Fibroblast of villous mesenchyme (primary cell): ENCODE measurements around the gene NHLH1. TPM values are rescaled to one million over a fixed set of nuclear protein-coding genes. Genes with fewer than 3 reads are reported as not detected.

Experiments
- DNase-seq: peaks from one replicate; pipeline ENCODE4 v3.0.0-alpha.2; 2010; ENCODE audit warnings: low read depth
- H3K4me3 ChIP-seq: 2 replicates; pipeline ENCODE4 v1.5.1; 2011; ENCODE audit warnings: low read depth, mild to moderate bottlenecking, low read length
- total RNA-seq: library from RNA; depleted of rRNA; stranded (reverse); fragments of >200 nt; gene quantifications from 2 replicates; pipeline ENCODE4 v1.2.3, GENCODE V29; 2012
- TF ChIP-seq, protein P1 (sequence below): IDR thresholded peaks from 2 replicates; pipeline ENCODE4 v1.5.1; 2012; ENCODE audit warnings: low read depth, mild to moderate bottlenecking, low read length; ENCODE audit not compliant: insufficient read depth

Gene NHLH1
- total RNA-seq, 1 donor = not detected

DNA sequence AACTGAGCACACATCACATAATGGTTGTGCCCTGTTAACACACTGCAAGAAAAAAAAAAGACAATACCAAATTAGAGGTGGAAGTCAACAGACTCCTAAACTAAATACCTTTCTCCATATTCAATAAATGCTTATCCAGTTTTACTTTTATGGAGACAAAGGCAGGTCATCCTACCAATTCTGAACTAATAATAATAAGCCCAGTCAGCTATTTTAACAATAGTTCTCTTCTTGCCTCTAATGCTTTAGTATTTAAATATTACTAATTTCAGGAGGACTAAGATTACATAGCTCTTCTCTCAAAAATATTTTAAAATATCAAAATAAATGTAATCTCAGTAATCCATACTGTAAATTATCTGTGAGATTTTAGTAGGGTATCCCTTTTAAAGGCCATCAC, 34.4 kb upstream of the NHLH1 start:
- DNase-seq = no peak
- H3K4me3 ChIP-seq = no peak overlapping the region
- TF ChIP-seq, protein P1, sequence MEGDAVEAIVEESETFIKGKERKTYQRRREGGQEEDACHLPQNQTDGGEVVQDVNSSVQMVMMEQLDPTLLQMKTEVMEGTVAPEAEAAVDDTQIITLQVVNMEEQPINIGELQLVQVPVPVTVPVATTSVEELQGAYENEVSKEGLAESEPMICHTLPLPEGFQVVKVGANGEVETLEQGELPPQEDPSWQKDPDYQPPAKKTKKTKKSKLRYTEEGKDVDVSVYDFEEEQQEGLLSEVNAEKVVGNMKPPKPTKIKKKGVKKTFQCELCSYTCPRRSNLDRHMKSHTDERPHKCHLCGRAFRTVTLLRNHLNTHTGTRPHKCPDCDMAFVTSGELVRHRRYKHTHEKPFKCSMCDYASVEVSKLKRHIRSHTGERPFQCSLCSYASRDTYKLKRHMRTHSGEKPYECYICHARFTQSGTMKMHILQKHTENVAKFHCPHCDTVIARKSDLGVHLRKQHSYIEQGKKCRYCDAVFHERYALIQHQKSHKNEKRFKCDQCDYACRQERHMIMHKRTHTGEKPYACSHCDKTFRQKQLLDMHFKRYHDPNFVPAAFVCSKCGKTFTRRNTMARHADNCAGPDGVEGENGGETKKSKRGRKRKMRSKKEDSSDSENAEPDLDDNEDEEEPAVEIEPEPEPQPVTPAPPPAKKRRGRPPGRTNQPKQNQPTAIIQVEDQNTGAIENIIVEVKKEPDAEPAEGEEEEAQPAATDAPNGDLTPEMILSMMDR = no peak

DNA sequence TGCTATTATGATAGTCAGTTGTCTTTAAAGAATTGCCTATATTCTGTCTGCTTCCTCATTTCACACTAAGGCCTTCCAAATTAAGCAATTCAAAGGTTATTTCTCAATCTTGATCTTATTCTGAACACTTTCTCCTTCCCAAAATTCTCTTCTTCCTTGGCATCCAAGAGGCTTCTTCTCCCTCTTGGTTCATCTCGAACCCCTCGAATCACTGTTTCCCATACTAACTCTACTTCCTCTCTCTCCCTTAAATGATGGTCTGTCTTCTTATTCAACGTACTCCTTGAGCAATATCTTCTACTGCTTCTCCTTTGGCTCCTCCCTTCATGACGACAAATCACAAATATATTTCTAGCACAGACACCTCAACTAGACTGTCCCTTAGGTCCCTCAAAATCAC, 28.3 kb upstream of the NHLH1 start:
- TF ChIP-seq, protein P1 = no peak
- no peak for DNase-seq
- H3K4me3 ChIP-seq = no peak overlapping the region

- TF ChIP-seq, protein P1 = no peak
- no peak overlapping the region for H3K4me3 ChIP-seq
- DNase-seq = no peak
Measured at GRCh38 chr1:160340146-160340545, 26.7 kb upstream of the NHLH1 start.

DNA sequence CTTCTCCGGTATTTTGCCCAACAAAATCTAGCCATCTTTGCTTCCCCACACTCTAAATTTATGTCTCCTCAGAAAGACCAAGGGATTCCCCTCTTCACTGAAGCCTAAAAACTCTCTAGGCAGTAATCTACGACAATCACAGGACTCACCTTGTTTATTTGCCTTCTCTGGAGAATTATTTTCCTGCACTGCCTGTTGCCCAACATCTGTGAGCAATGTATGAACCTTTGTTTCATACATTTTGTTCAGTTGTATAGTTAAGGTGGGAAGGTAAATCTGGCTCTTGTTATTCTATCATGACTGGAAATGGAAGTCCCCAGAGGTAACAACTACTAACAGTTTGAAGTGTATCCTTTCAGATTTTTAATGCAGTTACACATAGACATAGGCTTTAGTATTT, 26.0 kb upstream of the NHLH1 start:
- TF ChIP-seq, protein P1 = no peak
- no peak for DNase-seq
- peak overlapping the region; percentile 96 for H3K4me3 ChIP-seq

GRCh38 chr1:160342526-160342925, 24.3 kb upstream of the NHLH1 start:
- peak overlapping the region; percentile 96 for H3K4me3 ChIP-seq
- TF ChIP-seq, protein P1 = no peak
- DNase-seq = peak; percentile 27

DNA sequence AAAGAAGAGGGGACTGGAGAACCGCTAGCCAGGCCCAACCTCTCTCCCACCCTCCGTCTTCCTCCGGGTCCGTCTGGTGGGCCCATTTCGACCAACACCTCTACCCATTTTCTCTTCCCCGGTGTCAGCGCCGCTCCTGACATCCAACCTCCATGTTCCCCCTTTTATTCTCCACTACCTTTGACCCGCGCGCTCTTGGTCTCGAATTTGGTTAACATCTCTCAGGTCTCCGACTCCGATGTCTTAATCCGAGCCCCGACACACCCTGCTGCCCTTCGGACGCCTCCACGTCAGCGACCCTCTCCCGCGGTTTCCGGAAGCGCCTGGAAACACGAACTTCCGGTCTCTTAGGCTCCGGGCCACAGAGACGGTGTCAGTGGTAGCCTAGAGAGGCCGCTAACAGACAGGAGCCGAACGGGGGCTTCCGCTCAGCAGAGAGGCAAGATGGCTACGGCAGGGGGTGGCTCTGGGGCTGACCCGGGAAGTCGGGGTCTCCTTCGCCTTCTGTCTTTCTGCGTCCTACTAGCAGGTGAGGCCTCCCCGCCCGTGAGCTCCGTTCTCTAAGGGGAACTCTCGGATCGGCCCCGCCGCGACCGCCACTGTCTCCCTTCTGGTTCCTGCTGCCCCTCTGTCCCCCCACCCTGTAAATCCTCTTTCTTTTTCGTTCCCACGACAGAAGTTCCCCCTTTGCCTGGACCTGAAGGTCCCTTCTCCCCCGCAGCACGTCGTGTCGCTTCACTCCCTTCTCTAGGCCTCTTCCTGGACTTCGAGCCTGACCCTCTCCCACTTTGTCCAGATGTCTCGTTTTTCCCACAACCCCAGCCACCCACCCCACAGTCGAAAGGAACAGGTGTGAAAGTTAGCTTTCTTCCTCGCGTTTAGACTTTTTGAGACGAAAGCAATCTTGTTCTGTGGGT, 23.7 kb upstream of the NHLH1 start, which contains the start of the genes COPA and NCSTN:
Gene COPA, minus strand, starts transcription at position 298 of the 917 bp plus-strand sequence. Its CDS starts 80 bp downstream, at position 218.
Gene NCSTN, plus strand, starts transcription at position 431 of the 917 bp plus-strand sequence. Its CDS starts 14 bp downstream, at position 445.
- H3K4me3 ChIP-seq = peak within 1 kb of the TSS; percentile 96
- peak; percentile 98 for DNase-seq
- TF ChIP-seq, protein P1 = no peak

DNA sequence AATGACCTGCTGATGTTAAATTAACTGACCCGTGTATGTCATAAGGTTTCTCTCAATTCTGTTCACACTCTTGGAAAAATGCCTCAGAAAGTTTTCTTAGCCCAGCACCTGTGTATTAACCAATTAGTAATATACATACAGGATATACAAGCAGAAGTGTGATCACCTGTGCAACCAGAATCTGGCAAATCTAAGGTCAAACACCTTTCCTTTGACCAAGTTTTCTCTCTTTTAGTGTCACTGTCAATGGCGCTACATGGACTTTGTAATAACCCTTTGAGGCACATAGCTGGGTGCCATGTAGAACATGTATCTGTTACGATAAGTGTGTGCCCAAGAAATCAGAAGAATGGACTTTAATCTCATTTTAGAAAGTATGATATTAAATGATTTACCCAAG, 22.6 kb upstream of the NHLH1 start:
- TF ChIP-seq, protein P1 = no peak
- peak overlapping the region; percentile 96 for H3K4me3 ChIP-seq
- no peak for DNase-seq
